ENCODE results near the gene KCNH2.

The KCNH2 gene

GRCh38 chr7:150959739-150960734 lies 18.1 kb downstream of the KCNH2 start:
- no peak for ATAC-seq
- DNase-seq, result no peak

DNA sequence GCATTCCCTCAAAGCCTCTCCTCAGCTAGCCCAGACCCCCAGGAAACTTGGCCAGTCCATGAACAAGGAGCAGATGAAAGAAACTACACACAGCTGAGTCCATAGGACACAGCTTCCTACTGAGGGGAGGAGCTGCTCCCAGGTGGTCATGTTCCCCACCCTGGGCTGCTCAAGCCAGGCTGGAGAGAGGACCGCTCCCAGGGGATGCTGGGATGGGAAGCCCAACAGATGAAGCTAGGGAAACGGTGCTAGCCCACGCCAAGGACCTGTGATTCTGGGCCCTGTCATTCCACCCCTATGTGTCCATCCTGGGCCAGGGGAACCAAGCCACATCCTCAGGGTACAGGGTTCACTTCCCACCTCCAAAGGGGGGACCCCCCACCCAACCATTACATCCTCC lies 19.0 kb downstream of the KCNH2 start:
- DNase-seq (no peak), ATAC-seq (no peak)

DNA sequence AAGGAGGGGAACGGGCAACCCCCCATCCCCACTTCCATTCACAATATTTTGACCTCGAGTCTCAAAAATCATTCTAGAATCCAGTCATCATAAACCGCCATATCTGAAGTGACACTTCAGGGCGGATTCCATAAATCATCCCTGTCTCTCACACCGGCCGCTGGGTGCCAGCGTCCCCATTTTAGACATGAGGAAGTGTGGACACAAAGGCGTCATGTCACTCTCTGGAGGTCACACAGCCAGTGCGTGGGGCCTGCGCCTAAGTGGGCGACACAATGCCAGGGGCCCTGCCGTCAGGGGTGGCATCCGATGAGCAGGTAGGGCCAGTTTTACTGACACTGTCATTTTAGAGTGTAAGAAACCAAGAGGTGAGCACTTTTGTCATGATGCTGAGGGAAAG lies 19.5 kb downstream of the KCNH2 start:
- DNase-seq (no peak), ATAC-seq (no peak)

DNA sequence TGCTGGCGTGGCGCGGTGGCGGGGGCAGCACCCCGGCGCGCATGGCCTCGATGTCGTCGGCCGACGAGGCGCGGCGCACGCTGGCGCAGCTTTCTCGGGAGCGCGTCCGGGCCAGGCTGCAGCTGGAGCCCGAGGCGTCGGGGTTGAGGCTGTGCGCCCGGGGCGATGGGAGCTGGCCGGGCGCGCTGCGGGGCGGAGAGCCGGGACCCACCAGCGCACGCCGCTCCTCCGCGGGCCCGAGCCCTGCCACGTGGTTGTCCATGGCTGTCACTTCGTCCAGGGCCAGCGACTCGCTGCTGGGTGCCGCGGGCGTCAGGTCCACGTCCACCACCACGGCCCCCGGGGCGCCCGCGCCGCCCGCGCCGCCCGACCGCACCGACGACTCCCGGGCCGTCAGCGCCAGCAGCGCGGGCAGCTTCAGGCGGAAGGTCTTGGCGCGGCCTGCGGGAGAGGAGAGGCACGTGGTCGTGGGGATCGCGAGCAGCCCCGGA lies 20.0 kb downstream of the KCNH2 start:
- ATAC-seq, result no peak
- no peak for DNase-seq

- ATAC-seq (no peak), DNase-seq (no peak)
These were observed 20.7 kb downstream of the KCNH2 start for GRCh38 chr7:150957133-150958020.

DNA sequence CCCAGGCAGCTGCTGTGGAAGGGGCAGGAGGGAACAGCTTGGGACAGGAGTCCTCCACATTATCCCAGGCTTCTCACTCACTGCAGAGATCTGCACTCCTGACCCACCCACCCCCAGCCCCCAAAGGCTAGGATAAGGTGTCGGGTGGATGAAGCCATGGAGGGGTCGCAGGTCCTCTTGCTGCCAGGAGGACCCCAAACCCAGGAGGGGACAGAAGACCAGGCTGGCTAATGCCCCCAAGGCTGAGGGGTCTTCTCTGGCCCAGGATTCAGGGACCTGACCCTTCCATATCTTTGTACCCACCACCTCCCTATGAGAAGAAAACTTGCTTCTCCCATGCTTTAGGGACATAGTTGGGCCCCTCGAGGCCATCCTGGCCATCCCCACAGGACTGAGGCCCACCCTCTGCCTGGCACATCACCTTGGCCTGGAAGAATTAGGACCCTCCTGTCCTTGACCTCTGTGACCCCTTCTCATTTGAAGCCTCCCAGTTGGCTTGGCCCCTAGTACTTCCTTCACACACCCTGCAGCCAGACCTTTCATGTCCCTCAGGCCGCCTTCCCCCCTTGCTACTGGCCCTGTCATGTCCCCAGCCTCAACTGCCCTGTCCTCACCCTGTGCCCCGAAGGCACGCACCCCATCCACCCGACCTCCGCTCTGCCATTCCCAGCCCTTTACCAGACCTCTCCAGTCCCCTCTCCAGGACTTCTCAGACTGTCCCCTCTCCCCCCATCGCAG lies 21.6 kb downstream of the KCNH2 start:
- ATAC-seq, result no peak
- no peak for DNase-seq

DNA sequence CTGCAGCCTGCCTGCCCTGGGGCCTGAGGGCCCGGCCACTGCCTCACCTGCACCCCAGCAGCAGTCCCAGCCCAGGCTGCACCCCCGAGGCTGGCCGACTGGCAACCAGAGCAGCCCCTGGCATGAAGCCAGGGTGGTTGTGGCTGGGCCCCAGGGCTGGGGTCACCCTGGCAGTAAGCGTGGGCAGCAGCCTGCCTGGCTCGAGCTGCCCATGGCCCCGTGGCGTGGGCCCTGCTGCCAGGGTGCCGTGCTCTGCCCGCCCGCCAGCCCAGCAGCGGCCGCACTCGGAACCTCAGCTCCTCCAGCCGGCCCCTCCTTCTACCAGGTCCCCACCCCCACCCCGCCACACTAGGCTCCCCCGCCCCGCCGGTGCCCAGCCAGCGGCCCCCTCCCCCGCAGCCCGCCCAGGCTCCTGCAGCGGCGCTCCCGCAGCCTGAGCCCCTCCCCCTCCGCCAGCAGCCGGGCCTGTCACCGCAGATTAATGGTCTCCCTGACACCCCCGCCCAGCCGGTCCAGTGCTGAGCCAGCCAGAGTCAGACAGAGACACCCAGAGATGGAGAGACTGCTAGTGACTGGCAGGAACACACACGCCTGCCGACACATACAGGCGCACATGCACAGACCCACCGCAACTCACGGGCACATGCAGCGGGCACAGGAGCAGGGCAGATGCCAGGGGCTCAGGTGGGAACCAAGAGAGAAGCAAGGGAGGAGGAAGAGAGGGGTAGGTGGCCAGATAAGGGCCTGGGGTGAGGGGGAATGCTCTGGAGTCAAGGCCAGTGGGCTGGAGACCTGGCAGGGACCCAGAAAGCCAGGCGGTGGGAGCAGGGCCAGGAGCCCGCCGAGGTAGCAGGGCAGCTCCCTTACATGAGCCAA lies 22.4 kb downstream of the KCNH2 start:
- no peak for DNase-seq
- no peak for ATAC-seq

DNA sequence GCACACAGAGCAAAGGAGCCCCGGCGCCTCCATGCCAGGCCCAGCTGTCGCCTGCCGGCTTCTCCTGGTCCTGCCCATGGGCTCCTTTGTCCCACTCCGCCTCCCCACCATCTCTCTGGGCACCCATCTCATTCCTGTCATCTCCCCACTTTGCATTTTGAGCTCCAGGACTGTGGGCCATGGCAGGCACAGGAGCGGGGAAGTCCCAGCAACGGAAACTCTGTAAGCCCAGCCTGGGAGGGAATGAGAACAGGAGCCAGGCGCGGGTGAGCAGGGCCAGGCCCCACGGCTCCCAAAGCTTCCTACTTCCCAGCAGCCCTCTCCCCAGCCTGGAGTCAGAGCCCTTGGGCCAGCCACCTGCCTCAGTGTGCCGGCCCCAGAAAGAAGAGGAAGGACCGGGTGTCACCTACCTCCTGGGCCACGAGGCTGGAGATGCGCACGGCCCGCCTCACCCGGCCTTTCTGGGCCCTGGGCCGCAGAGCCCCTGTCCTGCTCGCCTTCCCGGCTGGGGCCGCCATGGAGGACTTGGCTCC lies 23.1 kb downstream of the KCNH2 start:
- no peak for ATAC-seq
- no peak for DNase-seq

DNA sequence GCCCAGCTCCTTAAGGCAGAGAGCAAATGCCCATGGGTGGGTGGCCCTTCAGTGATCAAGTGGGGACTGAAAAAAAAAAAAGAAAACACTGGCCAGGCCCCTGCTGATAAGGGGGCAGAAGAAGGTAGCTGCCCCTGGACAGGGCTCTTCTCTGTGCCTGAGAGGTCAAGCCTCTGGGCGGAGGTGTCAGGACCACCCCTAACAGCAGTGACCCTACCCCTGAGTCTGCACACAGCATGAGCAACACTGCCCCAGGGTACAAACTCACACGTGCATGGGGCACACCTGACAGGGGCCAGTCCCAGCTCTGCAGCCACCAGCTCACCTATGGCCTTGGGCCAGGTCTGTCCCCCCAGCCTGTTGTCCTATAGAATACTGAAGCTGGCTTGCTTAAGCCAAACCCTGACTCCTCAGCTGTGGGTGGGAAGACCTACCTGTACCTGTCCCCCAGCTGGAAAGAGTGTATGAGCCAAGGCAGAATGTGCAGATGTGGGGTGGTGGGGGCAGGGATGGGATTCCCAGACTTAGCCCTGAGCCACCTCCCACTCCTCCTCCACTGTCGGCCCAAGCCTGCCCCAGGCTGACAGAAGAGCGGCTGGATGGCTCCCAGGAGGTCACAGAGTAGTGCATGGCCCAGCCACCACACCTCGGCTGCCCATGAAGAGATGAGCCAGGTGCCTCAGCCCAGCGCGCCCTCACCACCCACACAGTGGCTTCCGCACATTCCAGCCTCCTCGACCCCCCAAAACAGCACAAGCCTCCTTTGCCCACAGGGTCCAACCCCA lies 23.7 kb downstream of the KCNH2 start:
- no peak for ATAC-seq

DNA sequence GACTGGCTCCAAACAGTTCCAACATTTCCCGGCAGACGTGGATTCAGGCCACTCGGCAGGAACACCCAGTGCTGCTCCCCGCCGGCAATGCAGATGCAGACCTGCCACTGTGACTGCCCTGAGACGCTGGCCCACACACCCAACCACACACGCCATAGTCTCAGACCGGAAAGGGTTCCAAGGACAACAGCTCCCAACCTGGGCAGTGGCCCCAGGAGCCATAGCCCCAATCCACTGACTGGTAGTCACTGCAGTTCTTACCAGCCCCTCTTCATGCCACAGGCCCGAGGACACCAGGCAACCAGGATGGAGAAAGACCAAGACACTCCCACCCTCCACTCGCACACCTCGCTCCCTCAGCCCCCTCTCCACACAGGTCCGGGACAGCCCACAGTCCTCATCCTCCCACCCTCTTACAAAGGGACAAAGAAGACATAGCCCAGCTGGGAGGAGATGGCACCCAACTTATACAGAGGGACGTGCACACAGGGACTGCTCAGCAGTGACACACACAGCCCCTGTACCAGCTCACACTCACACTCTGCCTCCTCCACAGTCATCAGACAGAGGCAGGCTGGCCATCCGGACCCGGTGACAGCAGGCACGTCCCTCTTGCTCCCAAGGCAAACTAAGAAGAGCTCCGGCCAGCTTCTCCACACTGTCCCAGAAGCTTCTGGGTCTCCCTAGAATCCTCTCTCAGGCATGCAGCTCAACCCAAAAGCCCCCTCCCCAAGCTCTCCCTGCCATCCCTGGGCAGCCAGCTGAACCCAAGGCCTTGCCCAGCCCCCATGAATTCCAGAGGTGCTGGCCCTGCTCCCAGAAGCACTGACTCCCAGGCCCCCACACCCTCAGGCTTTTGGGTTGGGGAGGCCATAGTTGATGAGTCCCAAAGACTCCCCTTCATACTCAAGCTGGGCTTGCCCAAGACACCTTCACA lies 24.8 kb downstream of the KCNH2 start:
- ATAC-seq, result no peak
- DNase-seq, result no peak

More for the DNA sequence above, 23.7 kb downstream of the KCNH2 start:
- DNase-seq, result no peak

DNA sequence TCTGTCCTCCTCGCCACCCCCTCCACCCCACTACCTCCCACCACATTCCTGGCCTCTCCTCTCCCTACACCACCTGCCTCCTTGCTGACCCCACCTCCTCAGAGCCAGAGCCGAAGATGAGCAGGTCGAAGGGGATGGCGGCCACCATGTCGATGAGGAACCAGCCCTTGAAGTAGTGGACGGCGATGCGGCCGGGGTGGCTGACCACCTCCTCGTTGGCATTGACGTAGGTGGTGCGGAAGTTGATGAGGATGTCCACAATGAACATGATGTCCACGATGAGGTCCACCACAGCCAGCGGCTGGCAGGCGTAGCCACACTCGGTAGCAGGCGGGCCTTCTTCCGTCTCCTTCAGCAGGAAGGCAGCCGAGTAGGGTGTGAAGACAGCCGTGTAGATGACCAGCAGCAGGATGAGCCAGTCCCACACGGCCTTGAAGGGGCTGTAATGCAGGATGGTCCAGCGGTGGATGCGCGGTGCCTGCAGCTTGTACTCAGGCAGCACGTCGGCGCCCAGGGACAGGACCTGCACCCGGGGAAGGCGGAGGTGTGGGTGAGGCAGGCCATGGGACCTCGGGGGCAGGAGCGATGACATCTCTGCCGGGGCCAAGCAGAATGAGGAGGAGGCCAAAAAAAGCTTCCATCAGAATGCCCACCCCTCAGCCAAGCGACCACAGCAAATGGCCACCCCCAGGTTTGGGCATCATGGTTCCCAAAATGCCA lies 25.6 kb downstream of the KCNH2 start:
- ATAC-seq (no peak), DNase-seq (no peak)

DNA sequence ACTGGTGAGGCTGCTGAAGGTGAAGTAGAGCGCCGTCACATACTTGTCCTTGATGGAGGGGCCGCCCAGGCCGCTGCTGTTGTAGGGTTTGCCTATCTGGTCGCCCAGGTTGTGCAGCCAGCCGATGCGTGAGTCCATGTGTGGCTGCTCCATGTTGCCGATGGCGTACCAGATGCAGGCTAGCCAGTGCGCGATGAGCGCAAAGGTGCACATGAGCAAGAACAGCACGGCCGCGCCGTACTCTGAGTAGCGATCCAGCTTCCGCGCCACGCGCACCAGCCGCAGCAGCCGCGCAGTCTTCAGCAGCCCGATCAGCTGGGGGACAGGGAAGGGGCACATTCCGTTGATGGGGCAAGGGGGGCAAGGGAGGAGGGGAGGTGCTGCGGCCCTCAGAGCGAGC lies 26.6 kb downstream of the KCNH2 start:
- no peak for DNase-seq
- ATAC-seq, result no peak

- ATAC-seq (no peak), DNase-seq (no peak)
These were observed 27.0 kb downstream of the KCNH2 start for GRCh38 chr7:150951181-150951520.

DNA sequence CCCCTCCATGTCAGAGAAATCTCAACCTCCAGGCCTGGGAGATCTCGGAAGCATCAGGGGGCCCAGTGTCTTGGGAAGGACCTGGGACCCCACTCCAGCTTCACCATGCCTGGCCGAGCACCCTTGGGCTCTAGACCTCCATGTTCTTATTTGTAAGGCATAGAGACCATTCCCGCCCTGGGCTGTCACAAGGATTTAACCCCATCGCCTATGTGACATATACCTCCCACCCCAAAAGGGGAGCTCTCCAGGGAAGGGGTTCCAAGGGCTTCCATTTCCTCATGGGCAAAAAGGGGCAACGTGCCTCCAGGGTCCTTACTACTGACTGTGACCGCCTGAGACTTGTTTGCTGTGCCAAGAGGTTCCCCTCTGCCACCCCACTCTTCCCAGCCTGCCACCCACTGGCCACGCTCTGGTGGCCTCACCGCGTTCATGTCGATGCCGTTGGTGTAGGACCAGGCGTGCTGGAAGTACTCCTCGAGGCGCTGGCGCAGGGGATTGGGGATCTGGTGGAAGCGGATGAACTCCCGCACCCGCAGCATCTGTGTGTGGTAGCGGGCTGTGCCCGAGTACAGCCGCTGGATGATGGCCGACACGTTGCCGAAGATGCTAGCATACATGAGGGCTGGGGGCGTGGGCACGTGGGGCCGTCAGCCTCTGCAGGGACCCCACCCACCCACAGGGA lies 27.5 kb downstream of the KCNH2 start:
- no peak for DNase-seq
- no peak for ATAC-seq

- DNase-seq, result no peak
- ATAC-seq, result no peak
These were observed 28.1 kb downstream of the KCNH2 start for GRCh38 chr7:150949971-150950491.

- DNase-seq (no peak), ATAC-seq (no peak)
These were observed 28.6 kb downstream of the KCNH2 start for GRCh38 chr7:150949564-150949963.

- DNase-seq, result no peak
- no peak for ATAC-seq
These were observed 29.3 kb downstream of the KCNH2 start for GRCh38 chr7:150948791-150949251.
